ENCODE results near the gene FHL3. TPM values are rescaled to one million over a fixed set of nuclear protein-coding genes. Genes with fewer than 3 reads are reported as not detected.

The FHL3 gene
- total and polyA plus RNA-seq, 2 of the 8 experiments (the other 6 are each of a cell fraction or from before 2014, with no cell fraction given): 14.3 to 35.6 TPM

GRCh38 chr1:38030596-38031512, 25.5 kb upstream of the FHL3 start (continued):
- TF ChIP-seq CHD7 (IDR thresholded peaks at IDR 0.05; ENCODE audit: insufficient replicate concordance, low read length) (no peak), EP300 (IDR thresholded peaks at IDR 0.05; ENCODE audit: borderline replicate concordance in 1 of 2, low read depth in 2 of 2, low read length in 2 of 2) (no peak), CBX5 (IDR thresholded peaks at IDR 0.05; ENCODE audit: low read depth, low read length) (no peak), KDM1A (IDR thresholded peaks at IDR 0.05; ENCODE audit: borderline replicate concordance, low read length) (no peak), CHD1 (IDR thresholded peaks at IDR 0.05; ENCODE audit: low read depth, low read length) (no peak), JUND (IDR thresholded peaks at IDR 0.05; ENCODE audit: low read length) (no peak), PHF8 (conservative IDR thresholded peaks at IDR 0.05; ENCODE audit: low read depth, low read length) (no peak), CEBPB (IDR thresholded peaks at IDR 0.05; ENCODE audit: low read depth, low read length) (no peak), SIN3A (conservative IDR thresholded peaks at IDR 0.05 in 1 of 2, IDR thresholded peaks at IDR 0.05 in 1 of 2; ENCODE audit: low read depth in 1 of 2, low read length in 2 of 2) (no peak)
